Activated gamma-delta T cell treated with Interleukin-2 at 50 U/mL for 16 hours (primary cell): ENCODE measurements around the gene DSTN.

Source experiments
- DNase-seq: peaks from one replicate; pipeline ENCODE4 v3.0.0-alpha.2; 2020

The DSTN gene

GRCh38 chr20:17613328-17614175 lies 43.7 kb downstream of the DSTN start:
- DNase-seq, result no peak

- no peak for DNase-seq
These were observed 44.4 kb downstream of the DSTN start for GRCh38 chr20:17614176-17614811.

GRCh38 chr20:17614812-17615644 lies 45.2 kb downstream of the DSTN start:
- no peak for DNase-seq

GRCh38 chr20:17615645-17616479 lies 46.0 kb downstream of the DSTN start:
- no peak for DNase-seq

GRCh38 chr20:17616480-17617211 lies 46.8 kb downstream of the DSTN start:
- no peak for DNase-seq

- no peak for DNase-seq
These were observed 47.5 kb downstream of the DSTN start for GRCh38 chr20:17617212-17617867.

- DNase-seq, result no peak
These were observed 48.2 kb downstream of the DSTN start for GRCh38 chr20:17617868-17618672.

- DNase-seq, result no peak
These were observed 48.8 kb downstream of the DSTN start for GRCh38 chr20:17618673-17619013.

- no peak for DNase-seq
These were observed 49.6 kb downstream of the DSTN start for GRCh38 chr20:17619351-17620093.

- DNase-seq, result no peak
These were observed 50.7 kb downstream of the DSTN start for GRCh38 chr20:17620371-17621228.

GRCh38 chr20:17621229-17621968 lies 51.5 kb downstream of the DSTN start:
- DNase-seq, result no peak

GRCh38 chr20:17622086-17622850 lies 52.4 kb downstream of the DSTN start:
- peak; percentile 2 for DNase-seq

GRCh38 chr20:17622851-17623508 lies 53.1 kb downstream of the DSTN start:
- peak; percentile 1 for DNase-seq

GRCh38 chr20:17624070-17624469 lies 54.2 kb downstream of the DSTN start:
- DNase-seq, result no peak

GRCh38 chr20:17624551-17625245 lies 54.8 kb downstream of the DSTN start:
- DNase-seq, result no peak
